Immature natural killer cell (primary cell): ENCODE results near the gene RTL1. TPM values are rescaled to one million over a fixed set of nuclear protein-coding genes. Genes with fewer than 3 reads are reported as not detected.

Experiments
- DNase-seq, 3 donors: peaks; one replicate each; pipeline ENCODE4 v3.0.0; 2022; ENCODE audit warnings: mixed read lengths in 1 of 3
- H3K27ac Mint-ChIP-seq, 6 donors: one replicate each; pipeline ENCODE4 v1.8.0; 2020; ENCODE audit warnings: mixed read lengths in 6 of 6, mild to moderate bottlenecking in 5 of 6, inconsistent platforms in 4 of 6, moderate library complexity in 3 of 6
- H3K27me3 Mint-ChIP-seq, 3 donors: one replicate each; pipeline ENCODE4 v1.8.0; 2020 to 2021; ENCODE audit warnings: low read depth in 3 of 3, mild to moderate bottlenecking in 3 of 3, mixed read lengths in 3 of 3, moderate library complexity in 3 of 3, inconsistent platforms in 1 of 3
- H3K36me3 Mint-ChIP-seq, 3 donors: one replicate each; pipeline ENCODE4 v1.8.0; 2020; ENCODE audit warnings: mixed read lengths in 3 of 3, inconsistent platforms in 2 of 3, mild to moderate bottlenecking in 2 of 3
- H3K4me1 Mint-ChIP-seq, 2 donors: one replicate each; pipeline ENCODE4 v1.8.0; 2020; ENCODE audit warnings: inconsistent platforms in 2 of 2, mild to moderate bottlenecking in 2 of 2, mixed read lengths in 2 of 2, moderate library complexity in 1 of 2
- H3K4me3 Mint-ChIP-seq, 5 donors: one replicate each; pipeline ENCODE4 v1.8.0; 2020; ENCODE audit warnings: mild to moderate bottlenecking in 5 of 5, mixed read lengths in 5 of 5, inconsistent platforms in 3 of 5, moderate library complexity in 3 of 5
- H3K9me3 Mint-ChIP-seq, 6 donors: one replicate each; pipeline ENCODE4 v1.8.0; 2020; ENCODE audit warnings: mild to moderate bottlenecking in 6 of 6, mixed read lengths in 6 of 6, inconsistent platforms in 4 of 6, moderate library complexity in 3 of 6
- polyA plus RNA-seq, 3 donors: library from polyadenylated mRNA; unstranded; fragments of 300-500 nt; fragmentation: Illumina TruSeq; gene quantifications; one replicate each; pipeline ENCODE4 v1.2.3, GENCODE V29; 2021

The RTL1 gene
- polyA plus RNA-seq, 3 donors from 2014 or later: not detected

DNA sequence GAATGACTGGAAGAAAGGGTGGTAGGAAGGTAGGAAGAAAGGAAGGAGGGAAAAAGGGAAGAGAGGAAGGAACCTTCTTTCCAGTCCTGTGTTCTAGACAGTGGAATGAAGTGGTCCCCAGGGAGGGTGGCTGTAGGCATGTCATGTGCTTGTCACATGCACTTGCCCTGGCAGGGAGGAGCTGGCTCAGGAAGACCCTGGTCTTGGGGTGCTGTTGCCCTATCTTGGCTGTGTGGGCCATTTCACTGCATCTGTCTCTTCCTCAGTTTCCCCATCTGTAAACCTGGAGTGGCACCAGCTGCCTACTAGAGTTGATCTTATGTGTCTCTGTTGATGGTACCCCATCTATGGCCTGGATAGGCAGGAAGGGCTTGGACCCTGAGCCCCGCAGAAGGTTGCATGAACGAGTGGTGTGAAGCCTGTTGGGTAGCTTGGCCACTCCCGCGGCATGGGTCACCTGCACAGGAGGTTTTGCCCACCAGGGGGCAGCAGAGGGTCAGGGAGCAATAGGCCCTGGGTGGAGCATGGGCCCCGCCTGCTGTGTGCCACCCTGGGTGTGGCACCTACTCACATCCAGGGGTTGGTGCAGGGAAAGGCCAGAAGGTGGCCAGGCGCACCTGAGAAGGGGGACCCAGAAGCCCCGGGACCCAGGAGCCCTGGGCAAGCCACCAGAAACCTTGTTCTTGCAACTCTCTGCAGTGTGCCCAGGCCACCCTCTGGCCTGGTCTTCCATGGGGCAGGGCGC lies 52.5 kb downstream of the RTL1 start:
- no peaks in the 10 kb centered on the region for H3K4me1 Mint-ChIP-seq
- no peaks in the 10 kb centered on the region for H3K9me3 Mint-ChIP-seq
- H3K27ac Mint-ChIP-seq: peak overlapping the region in 1 of 6 donors; percentile 13
- peaks cover 0 to 2% (median 0%) of the 10 kb centered on the region in 3 donors for H3K27me3 Mint-ChIP-seq
- no peak overlapping the region for H3K4me3 Mint-ChIP-seq
- H3K36me3 Mint-ChIP-seq: no peaks in the 10 kb centered on the region
- DNase-seq: peak; percentile 52 to 65 (median 61)

DNA sequence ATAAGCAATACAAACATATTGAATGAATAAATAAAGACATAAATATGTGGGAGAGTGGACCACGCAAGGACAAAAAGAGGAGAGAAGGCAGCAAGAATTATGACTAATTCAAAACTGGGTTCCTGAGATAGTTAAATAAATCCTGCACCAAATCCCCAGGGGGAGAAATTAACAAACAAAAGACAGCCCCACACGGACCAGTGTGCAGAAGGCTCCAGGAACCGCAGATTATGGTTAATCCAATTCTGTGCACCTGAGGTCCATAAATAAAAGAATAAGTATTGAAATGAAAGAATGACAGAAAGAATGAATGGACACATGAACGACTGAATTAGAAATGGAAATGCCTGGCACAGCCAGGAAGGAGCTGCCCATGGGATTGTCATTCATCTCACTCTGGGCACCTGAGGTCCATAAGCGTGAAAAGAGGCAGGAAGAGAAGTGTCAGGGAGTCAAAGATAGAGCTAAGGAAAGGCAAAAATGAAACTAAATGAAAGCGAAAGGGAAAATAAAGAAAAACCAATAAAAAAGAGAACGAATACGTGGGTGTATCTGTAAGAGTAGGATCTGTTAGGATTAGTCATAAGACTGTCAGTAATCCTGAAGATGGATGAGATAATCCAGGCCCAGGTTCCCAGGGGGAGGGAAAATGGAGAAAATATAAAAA lies 54.3 kb downstream of the RTL1 start:
- H3K4me3 Mint-ChIP-seq: no peak overlapping the region
- H3K27me3 Mint-ChIP-seq: peaks cover 0 to 2% (median 0%) of the 10 kb centered on the region in 3 donors
- no peaks in the 10 kb centered on the region for H3K9me3 Mint-ChIP-seq
- no peak overlapping the region for H3K27ac Mint-ChIP-seq
- DNase-seq: no peak
- H3K36me3 Mint-ChIP-seq: no peaks in the 10 kb centered on the region
- no peaks in the 10 kb centered on the region for H3K4me1 Mint-ChIP-seq

DNA sequence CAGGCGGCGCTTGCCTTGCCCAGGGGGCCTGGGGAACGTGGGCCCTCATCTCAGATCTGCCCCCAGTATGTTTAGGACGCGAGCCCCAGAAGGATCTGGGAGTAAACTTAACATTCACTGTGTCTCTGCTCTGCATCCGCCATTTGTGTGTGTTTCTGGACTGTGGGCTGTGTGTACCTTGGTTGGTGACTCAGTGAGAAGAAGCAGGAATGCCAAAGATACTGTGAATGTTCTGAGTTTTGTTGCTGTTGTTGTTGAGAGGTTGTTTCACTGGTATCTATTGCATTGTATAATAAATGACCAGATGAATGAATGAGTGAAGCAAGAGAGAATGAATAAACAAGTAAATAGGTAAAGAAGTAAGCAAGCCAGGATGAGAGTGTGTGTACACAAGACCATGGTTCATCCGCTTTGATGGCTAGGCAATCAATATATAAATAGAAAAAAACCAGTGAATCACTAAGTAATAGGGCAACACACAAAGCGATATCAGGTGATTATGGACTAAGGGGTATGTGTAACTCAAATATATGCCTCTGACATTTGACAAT lies 57.1 kb downstream of the RTL1 start:
- Mint-ChIP-seq H3K36me3 (no peaks in the 10 kb centered on the region), H3K4me3 (no peak overlapping the region), H3K27ac (no peak overlapping the region), H3K27me3 (peaks cover 0 to 4% (median 0%) of the 10 kb centered on the region in 3 donors), H3K9me3 (no peaks in the 10 kb centered on the region), H3K4me1 (no peaks in the 10 kb centered on the region)
- DNase-seq: no peak

DNA sequence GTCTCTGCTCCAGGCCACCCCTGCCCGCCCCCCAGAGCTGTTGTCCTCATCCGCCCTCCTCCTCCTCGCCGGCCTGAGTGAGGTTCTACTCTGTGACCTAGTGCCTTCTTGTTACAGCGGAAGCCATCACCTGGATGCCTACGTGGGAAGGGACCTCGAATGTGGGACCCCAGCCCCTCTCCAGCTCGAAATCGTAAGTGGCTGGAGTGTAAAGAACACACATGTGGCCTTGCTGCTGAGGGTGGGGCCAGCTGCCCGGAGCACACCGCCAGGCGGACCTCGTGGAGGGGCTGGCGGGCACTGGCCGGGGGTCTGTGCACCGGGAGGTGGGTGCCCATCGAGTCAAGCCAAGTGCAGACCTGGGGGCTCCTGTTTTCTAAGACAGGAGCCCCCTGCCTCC lies 58.2 kb downstream of the RTL1 start:
- no peak for DNase-seq
- no peak overlapping the region for H3K27ac Mint-ChIP-seq
- H3K36me3 Mint-ChIP-seq: no peaks in the 10 kb centered on the region
- no peaks in the 10 kb centered on the region for H3K9me3 Mint-ChIP-seq
- peaks cover 0 to 2% (median 0%) of the 10 kb centered on the region in 3 donors for H3K27me3 Mint-ChIP-seq
- no peaks in the 10 kb centered on the region for H3K4me1 Mint-ChIP-seq
- no peak overlapping the region for H3K4me3 Mint-ChIP-seq

DNA sequence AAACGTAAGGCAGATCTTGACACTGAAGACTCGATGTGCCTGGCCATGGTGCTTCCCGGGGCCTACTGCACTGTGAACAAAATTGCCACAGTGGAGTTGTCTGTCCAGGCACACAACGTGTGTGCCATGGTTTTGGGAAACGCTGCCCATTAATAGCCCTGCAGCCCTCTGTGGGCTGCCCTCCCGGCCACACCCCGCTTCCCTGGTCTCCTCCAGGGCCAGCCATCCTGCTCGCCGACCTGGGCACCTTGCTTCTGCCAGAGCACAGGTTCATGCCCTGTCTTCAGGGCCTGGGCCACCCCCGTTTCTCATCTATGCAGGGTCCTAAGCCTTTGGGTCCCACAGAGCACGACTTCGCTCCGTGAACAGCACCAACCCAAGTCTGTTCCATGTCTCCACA lies 58.7 kb downstream of the RTL1 start:
- H3K4me3 Mint-ChIP-seq: no peak overlapping the region
- H3K4me1 Mint-ChIP-seq: no peaks in the 10 kb centered on the region
- no peak overlapping the region for H3K27ac Mint-ChIP-seq
- peaks cover 0 to 2% (median 0%) of the 10 kb centered on the region in 3 donors for H3K27me3 Mint-ChIP-seq
- H3K36me3 Mint-ChIP-seq: no peaks in the 10 kb centered on the region
- no peak for DNase-seq
- no peaks in the 10 kb centered on the region for H3K9me3 Mint-ChIP-seq

DNA sequence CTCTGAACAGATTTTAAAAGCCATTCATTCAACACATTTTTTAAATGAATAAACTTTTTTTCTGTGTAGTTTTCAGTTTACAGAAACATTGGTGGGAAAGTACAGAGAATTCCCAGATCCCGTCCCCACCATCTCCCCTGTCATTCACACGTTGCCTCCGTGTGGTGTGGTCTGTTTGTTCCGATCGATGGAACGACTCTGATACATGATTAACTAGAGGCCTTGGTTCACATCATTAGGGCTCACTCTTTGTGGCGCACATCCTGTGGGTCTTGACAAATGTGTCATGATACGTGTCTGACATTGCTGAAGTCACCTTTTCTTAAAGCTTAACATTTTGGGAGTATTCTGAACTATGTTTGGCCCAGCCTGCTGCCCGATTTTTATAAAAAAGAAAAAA lies 59.1 kb downstream of the RTL1 start:
- no peak overlapping the region for H3K4me3 Mint-ChIP-seq
- H3K36me3 Mint-ChIP-seq: no peaks in the 10 kb centered on the region
- H3K27me3 Mint-ChIP-seq: peaks cover 0 to 2% (median 0%) of the 10 kb centered on the region in 3 donors
- no peak for DNase-seq
- no peak overlapping the region for H3K27ac Mint-ChIP-seq
- H3K4me1 Mint-ChIP-seq: no peaks in the 10 kb centered on the region
- H3K9me3 Mint-ChIP-seq: no peaks in the 10 kb centered on the region

DNA sequence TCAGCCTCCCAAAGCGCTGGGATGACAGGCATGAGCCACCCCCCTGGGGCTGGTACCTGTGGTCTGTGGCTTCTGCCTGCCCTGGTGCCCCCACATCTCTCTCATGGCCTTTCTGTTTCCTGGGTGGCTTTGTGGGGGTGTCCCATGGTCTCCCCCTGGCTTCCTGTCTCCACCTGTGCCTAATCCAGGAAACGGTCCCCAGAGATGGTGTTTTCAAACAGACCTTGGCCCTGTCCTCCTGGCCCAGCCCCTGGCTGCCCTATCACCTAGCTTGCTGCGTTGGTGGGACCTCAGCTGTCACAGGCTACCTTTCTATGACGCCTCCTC lies 59.5 kb downstream of the RTL1 start:
- Mint-ChIP-seq H3K4me1 (no peaks in the 10 kb centered on the region), H3K4me3 (no peak overlapping the region), H3K27ac (no peak overlapping the region), H3K36me3 (no peaks in the 10 kb centered on the region), H3K9me3 (no peaks in the 10 kb centered on the region), H3K27me3 (peaks cover 0 to 2% (median 0%) of the 10 kb centered on the region in 3 donors)
- no peak for DNase-seq

DNA sequence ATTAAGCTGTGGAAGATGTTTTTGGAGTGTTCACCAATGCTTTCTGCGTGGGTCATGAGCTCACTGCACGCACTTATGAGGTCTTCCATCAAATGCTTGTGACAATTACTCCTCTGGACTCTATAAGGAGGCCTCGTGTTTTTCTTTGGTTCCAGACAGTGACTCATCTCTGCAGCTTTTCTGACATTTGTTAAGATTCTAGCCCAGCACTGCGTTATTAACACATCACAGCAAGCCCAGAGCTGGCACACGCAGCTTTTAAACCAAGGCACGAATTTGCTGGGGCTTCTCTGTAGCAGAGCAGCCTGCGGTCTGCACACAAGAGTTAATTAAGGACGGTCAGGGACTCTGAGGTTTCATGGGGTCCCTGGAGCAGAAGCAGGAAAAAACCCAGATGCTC lies 60.7 kb downstream of the RTL1 start:
- Mint-ChIP-seq H3K4me3 (no peak overlapping the region), H3K4me1 (no peaks in the 10 kb centered on the region), H3K36me3 (no peaks in the 10 kb centered on the region), H3K27ac (no peak overlapping the region), H3K27me3 (peaks cover 0 to 2% (median 0%) of the 10 kb centered on the region in 3 donors), H3K9me3 (no peaks in the 10 kb centered on the region)
- DNase-seq: no peak

DNA sequence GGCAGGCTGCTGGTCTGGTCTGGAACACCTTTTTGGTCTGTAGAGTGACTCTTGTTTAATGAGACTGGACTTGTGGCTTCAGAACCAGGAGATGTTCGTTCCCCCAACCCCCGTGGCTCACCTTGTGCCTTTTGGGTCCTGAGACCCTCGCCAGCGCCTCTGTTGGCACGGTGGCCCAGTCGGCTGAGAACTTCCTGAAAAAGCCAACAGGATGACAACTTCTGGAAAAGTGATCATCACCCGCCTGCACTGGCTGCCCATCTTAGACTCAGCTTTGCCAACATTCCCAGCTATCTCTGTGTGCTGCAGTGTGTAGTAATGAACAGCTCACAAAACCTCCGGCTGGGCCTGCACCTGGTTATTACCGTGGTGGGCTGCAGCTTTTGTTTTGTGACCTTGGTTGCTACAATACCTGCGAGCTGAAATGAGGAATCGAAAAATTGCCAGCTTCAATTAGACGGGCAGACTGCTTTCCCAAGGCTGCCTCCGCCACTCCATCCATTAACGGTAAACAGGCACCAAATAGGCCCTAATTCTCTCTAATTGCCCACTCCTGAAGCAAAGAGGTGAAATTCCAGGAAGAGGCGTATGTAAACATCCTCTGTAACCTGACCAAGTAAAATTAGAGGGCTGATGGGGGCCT lies 61.6 kb downstream of the RTL1 start:
- no peak for DNase-seq
- Mint-ChIP-seq H3K4me3 (no peak overlapping the region), H3K27me3 (peaks cover 0 to 4% (median 0%) of the 10 kb centered on the region in 3 donors), H3K36me3 (no peaks in the 10 kb centered on the region), H3K4me1 (no peaks in the 10 kb centered on the region), H3K27ac (no peak overlapping the region), H3K9me3 (no peaks in the 10 kb centered on the region)

DNA sequence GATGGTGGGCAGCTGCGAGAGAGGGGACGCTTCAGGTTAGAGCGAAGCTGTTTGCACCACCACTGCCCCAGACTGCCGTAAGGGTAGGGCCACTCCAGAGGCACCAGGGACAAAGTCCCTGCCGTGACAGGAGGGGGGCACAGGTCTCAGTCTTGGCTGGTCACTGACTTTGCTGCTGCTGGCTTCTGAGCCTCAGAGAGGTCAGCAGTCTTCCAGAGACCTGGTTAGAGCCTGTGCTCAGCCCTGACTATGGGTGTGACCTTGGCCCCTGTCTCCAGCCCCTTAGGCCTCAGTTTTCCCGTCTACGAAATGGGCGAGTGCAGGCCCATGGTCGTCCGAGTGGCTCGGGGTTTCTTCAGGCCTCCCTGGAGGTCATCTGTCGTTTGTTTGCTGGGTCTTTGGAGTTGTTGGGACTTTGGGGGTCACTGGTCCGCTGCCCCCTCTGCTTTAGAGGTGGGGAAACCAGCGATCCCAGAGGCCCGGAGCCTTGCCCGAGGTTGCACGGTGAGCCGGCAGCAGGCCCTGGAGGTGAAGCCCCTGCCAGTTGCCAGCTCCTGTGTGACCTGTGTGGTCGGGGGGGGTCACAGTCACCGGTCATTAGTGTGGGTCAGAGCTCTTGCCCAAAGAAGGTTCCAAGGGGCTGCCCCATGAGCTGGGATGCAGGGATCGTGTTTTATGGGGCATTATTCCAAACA lies 62.3 kb downstream of the RTL1 start:
- H3K27ac Mint-ChIP-seq: no peak overlapping the region
- H3K27me3 Mint-ChIP-seq: peaks cover 0 to 4% (median 0%) of the 10 kb centered on the region in 3 donors
- H3K4me3 Mint-ChIP-seq: no peak overlapping the region
- H3K4me1 Mint-ChIP-seq: no peaks in the 10 kb centered on the region
- no peak for DNase-seq
- no peaks in the 10 kb centered on the region for H3K36me3 Mint-ChIP-seq
- no peaks in the 10 kb centered on the region for H3K9me3 Mint-ChIP-seq

DNA sequence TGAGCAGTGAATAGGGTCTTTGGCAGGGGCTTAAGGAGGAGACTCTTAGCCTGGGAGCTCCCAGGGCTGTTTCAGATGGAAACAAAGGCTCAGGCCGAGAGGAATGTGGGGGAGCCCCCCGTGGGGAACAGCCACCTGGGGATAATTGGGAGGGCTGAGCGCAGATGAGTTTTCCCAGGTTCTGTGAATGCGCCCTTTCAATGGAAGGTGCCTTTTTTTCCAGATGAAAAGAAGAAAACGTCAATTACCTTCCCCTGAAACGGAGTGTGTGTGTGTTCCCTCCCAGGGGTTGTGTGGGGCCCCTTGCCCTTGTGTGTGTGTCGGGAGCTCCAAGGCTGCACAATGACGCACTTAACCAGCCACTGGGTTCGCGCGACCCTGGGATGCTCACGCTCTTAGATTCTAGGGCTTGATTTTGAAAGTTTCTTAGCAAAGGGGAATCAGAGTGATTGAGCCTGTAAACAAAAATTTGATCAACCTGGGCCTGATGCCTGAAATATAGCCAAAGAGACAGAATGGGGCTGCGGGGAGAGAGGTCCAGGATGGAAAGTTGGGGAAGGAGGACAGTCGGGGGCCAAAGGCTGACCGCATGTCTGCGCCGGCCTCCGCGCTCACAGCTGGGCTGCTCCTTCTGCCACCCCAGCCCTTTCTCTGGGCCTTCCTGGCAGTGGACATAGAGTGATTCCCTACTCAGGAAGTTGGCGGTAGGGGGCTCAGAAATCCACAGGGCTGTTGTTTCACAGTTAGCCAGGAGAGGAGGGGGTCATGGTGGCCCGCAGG lies 63.0 kb downstream of the RTL1 start:
- H3K4me1 Mint-ChIP-seq: no peaks in the 10 kb centered on the region
- no peak for DNase-seq
- no peak overlapping the region for H3K27ac Mint-ChIP-seq
- H3K36me3 Mint-ChIP-seq: no peaks in the 10 kb centered on the region
- H3K4me3 Mint-ChIP-seq: no peak overlapping the region
- H3K9me3 Mint-ChIP-seq: no peaks in the 10 kb centered on the region
- H3K27me3 Mint-ChIP-seq: peaks cover 0 to 6% (median 0%) of the 10 kb centered on the region in 3 donors

DNA sequence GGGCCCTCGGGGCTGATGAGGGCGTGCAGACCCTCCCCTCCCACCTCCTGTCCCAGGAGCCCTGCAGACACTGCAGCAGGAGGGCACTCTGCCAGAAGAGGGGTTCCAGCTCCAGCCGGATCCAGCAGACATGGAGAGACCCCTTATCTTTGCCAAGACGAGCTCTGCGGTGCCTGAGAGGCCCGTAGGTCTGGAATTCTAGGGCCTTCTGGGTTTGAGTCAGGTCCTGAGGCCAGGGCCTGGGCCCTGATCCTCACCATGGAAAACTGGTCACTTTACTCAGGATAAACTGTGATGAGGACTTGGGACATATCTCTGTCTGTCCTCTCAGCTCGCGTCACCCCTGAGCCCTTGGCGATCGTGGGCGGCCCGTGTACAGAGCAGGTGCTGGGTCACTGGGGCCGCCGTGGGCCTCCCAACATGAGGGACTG lies 63.8 kb downstream of the RTL1 start:
- Mint-ChIP-seq H3K4me3 (no peak overlapping the region), H3K27ac (no peak overlapping the region), H3K27me3 (peaks cover 0 to 6% (median 0%) of the 10 kb centered on the region in 3 donors), H3K36me3 (no peaks in the 10 kb centered on the region), H3K4me1 (no peaks in the 10 kb centered on the region), H3K9me3 (no peaks in the 10 kb centered on the region)
- DNase-seq: no peak

DNA sequence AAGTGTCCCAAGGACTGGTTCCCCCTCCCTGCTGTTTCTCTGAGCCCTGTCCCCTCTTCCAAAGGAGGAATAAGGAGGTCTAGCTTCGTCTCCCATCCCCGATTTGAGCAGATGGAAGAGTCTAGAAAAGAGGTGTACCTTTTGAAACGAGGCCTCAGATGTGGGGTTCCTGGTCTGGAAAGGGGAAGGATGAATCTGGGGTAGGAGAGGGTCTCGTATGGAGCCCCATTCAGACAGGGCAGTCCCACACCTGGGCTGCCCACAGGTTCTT lies 64.3 kb downstream of the RTL1 start:
- Mint-ChIP-seq H3K27me3 (peaks cover 0 to 6% (median 0%) of the 10 kb centered on the region in 3 donors), H3K36me3 (no peaks in the 10 kb centered on the region), H3K27ac (no peak overlapping the region), H3K4me1 (no peaks in the 10 kb centered on the region), H3K4me3 (no peak overlapping the region), H3K9me3 (no peaks in the 10 kb centered on the region)
- no peak for DNase-seq
